K562 (cell line): Measurements from ENCODE around the gene TIGD1. TPM values are rescaled to one million over a fixed set of nuclear protein-coding genes. Genes with fewer than 3 reads are reported as not detected.

Source experiments
- ATAC-seq: fragments of 200-7000 bp; cut with Tn5 transposase; 3 replicates; pipeline ENCODE4 v1.9.1; 2020; ENCODE audit warnings: moderate library complexity
- BruUV-seq: library from RNA; stranded (reverse); fragments of 400-500 nt; replicated peaks from 2 replicates; lab custom pipeline; 2021; lab: Mats Ljungman, UMichigan
- CTCF ChIA-PET: fragments of 300-600 bp; formaldehyde crosslinking; extraction: SDS; loops from one replicate; lab custom pipeline; 2021; ENCODE audit warnings: low intra/inter-chr PET ratio; lab: Yijun Ruan, JAX
- POLR2A ChIA-PET: fragments of 300-600, 350-650 bp; sonication (Branson Sonifier 250); formaldehyde crosslinking; extraction: SDS; loops from one replicate; lab custom pipeline; 2021; ENCODE audit warnings: antibody characterized with exemption, inconsistent platforms; lab: Yijun Ruan, JAX
- DNase-seq, 4 experiments: peaks; one replicate each; pipeline versions ENCODE4 v3.0.0 to v3.0.0-alpha.2; 2011 to 2018; ENCODE audit warnings: low spot score in 3 of 4, mixed read lengths in 3 of 4; ENCODE audit errors: extremely low read depth in 1 of 4
- FAIRE-seq: peaks from 2 replicates; lab custom pipeline; 2011; peaks lifted over from hg19 to GRCh38; lab: Jason Lieb, UNC
- H2AFZ ChIP-seq: 2 replicates; pipeline ENCODE4 v1.6.0; 2011; ENCODE audit warnings: low read depth, low read length, control low read depth, inconsistent platforms
- H3K27ac ChIP-seq: fragments of 200-600 bp; 3 replicates; pipeline ENCODE4 v1.8.0; 2011; ENCODE audit warnings: low read depth, mild to moderate bottlenecking, control low read depth, inconsistent platforms, low read length, moderate library complexity, mixed read lengths; ENCODE audit errors: extremely low read depth
- H3K27me3 ChIP-seq, 2 experiments: fragments of 300-600 bp in 1 of 2; 2 replicates in 1 of 2; 3 replicates in 1 of 2; pipeline versions ENCODE4 v1.6.0 to v1.8.0; 2011; ENCODE audit warnings: inconsistent platforms in 2 of 2, low read length in 2 of 2, mild to moderate bottlenecking in 1 of 2, mixed read lengths in 1 of 2, moderate library complexity in 1 of 2; ENCODE audit not compliant: control insufficient read depth in 2 of 2, insufficient read depth in 2 of 2
- H3K36me3 ChIP-seq: fragments of 300-600 bp; 3 replicates; pipeline ENCODE4 v1.8.0; 2011; ENCODE audit warnings: mild to moderate bottlenecking, low read length, inconsistent platforms; ENCODE audit not compliant: control insufficient read depth, insufficient read depth
- H3K4me1 ChIP-seq, 2 experiments: fragments of 200-600 bp in 1 of 2; replicated peaks in 1 of 2; 2 replicates in 1 of 2; 3 replicates in 1 of 2; pipeline versions ENCODE4 v1.5.1 to v1.8.0; 2011; ENCODE audit warnings: inconsistent platforms in 2 of 2, low read length in 2 of 2, mild to moderate bottlenecking in 1 of 2, mixed read lengths in 1 of 2, moderate library complexity in 1 of 2; ENCODE audit not compliant: control insufficient read depth in 2 of 2, insufficient read depth in 2 of 2
- H3K4me2 ChIP-seq: 2 replicates; pipeline ENCODE4 v1.6.1; 2011; ENCODE audit warnings: low read length, control low read depth, inconsistent platforms, mixed read lengths; ENCODE audit not compliant: insufficient read depth
- H3K4me3 ChIP-seq: fragments of 200-600 bp; sonication (generic), shearing (Covaris generic); 2 replicates; pipeline ENCODE4 v1.5.1; 2016; ENCODE audit warnings: control low read depth, inconsistent platforms
- H3K79me2 ChIP-seq: fragments of 200-600 bp; 3 replicates; pipeline ENCODE4 v1.8.0; 2011; ENCODE audit warnings: low read length, inconsistent platforms; ENCODE audit not compliant: control insufficient read depth, insufficient read depth
- H3K9ac ChIP-seq, 2 experiments: 2 replicates each; pipeline versions ENCODE4 v1.6.0 to v1.6.1; 2011; ENCODE audit warnings: low read depth in 2 of 2, low read length in 2 of 2, control low read depth in 1 of 2, inconsistent platforms in 1 of 2, mild to moderate bottlenecking in 1 of 2, mixed read lengths in 1 of 2; ENCODE audit not compliant: insufficient read depth in 1 of 2
- H3K9me1 ChIP-seq: one replicate; pipeline ENCODE4 v1.6.0; 2011; ENCODE audit warnings: inconsistent platforms, mild to moderate bottlenecking, low read length, moderate library complexity; ENCODE audit not compliant: control insufficient read depth, insufficient read depth
- H3K9me3 ChIP-seq: replicated peaks from 2 replicates; pipeline ENCODE4 v1.5.1; 2011; ENCODE audit warnings: low read depth, low read length, inconsistent platforms; ENCODE audit not compliant: control insufficient read depth, insufficient read depth
- H4K20me1 ChIP-seq: replicated peaks from 2 replicates; pipeline ENCODE4 v1.6.1; 2011; ENCODE audit warnings: low read length, inconsistent platforms, mixed read lengths; ENCODE audit not compliant: control insufficient read depth, insufficient read depth
- BMI1 ChIP-seq: fragments of 150-350 bp; IDR thresholded peaks from 2 replicates; pipeline ENCODE4 v1.6.1; 2014; ENCODE audit warnings: low read length
- FOXA1 ChIP-seq: fragments of 450-650 bp; IDR thresholded peaks from 2 replicates; pipeline ENCODE4 v1.6.1; 2016; ENCODE audit warnings: mild to moderate bottlenecking, borderline replicate concordance
- HIVEP1 ChIP-seq: fragments of 250-450 bp; sonication (Bioruptor Pico); IDR thresholded peaks from 2 replicates; pipeline ENCODE4 v1.4.0; 2020; ENCODE audit warnings: mild to moderate bottlenecking
- WGBS: fragments of 100-300 bp; shearing (Covaris generic); methylation state at CpG from one replicate; pipeline ENCODE4 v1.1.6; 2016; ENCODE audit warnings: low coverage, mixed read lengths; ENCODE audit not compliant: insufficient coverage; ENCODE audit errors: missing lambda C conversion rate; 5-methylcytosine and 5-hydroxymethylcytosine counted together
- in situ Hi-C: fragments of 300-500 bp; cut with MboI; formaldehyde crosslinking; loops from 4 replicates; pipeline ENCODE4 v1.15.0; 2018; ENCODE audit warnings: inconsistent platforms, mixed read lengths
- intact Hi-C: fragments of 100-400 bp; cut with micrococcal nuclease; formaldehyde crosslinking; loops from 2 replicates; pipeline ENCODE4 v1.14.2; 2022
- polyA plus RNA-seq, 8 experiments: library from polyadenylated mRNA; depleted of rRNA in 4 of 8; stranded (reverse) in 5 of 8; unstranded in 3 of 8; fragments of >200 nt; fragmentation: Nextera tagmentation in 2 of 8; fragmentation: Illumina TruSeq in 1 of 8; extraction: Ambion mirVana in 2 of 8; extraction: Trizol in 1 of 8; gene quantifications; 2 replicates each; pipeline versions ENCODE4 v1.2.1 to v1.2.3, GENCODE V29; 2011 to 2014; ENCODE audit warnings: inconsistent platforms in 1 of 8, missing spikeins in 1 of 8
- total RNA-seq, 7 experiments: library from RNA; depleted of rRNA in 6 of 7; stranded (reverse); fragments of >200 nt in 6 of 7; fragmentation: Illumina TruSeq in 2 of 7; extraction: Trizol in 2 of 7; gene quantifications; 2 replicates each; pipeline versions ENCODE4 v1.2.1 to v1.2.3, GENCODE V29; 2011 to 2021; ENCODE audit warnings: low replicate concordance in 1 of 7
- TF ChIP-seq, protein P1 (sequence below), 2 experiments: fragments of 450-650 bp in 1 of 2; sonication (generic) in 1 of 2; formaldehyde crosslinking in 1 of 2; IDR thresholded peaks; 2 replicates each; pipeline versions ENCODE4 v1.7.1 to v1.9.0; 2016 to 2022; ENCODE audit warnings: inconsistent platforms in 1 of 2, mild to moderate bottlenecking in 1 of 2, missing genetic modification reagents in 1 of 2
- TF ChIP-seq, protein P2 (sequence below): sonication (generic); formaldehyde crosslinking; IDR thresholded peaks from 2 replicates; pipeline ENCODE4 v1.8.1; 2023; ENCODE audit warnings: mild to moderate bottlenecking, missing genetic modification reagents

The TIGD1 gene
- total and polyA plus RNA-seq, 9 of the 15 experiments (the other 6 are each of a cell fraction or from before 2014, with no cell fraction given), result 2.0 to 10.1 (median 6.6) TPM

GRCh38 chr2:232501331-232501771, 49.0 kb downstream of the TIGD1 start:
- Histone ChIP-seq H3K9me1 (no peaks in the 10 kb centered on the region), H3K79me2 (no peaks in the 10 kb centered on the region), H3K9ac (no peak overlapping the region), H3K4me1 (peaks cover 0 to 13% of the 10 kb centered on the region in 2 experiments; a peak in 2 of 5 replicates), H4K20me1 (no peaks in the 10 kb centered on the region), H2AFZ (no peak overlapping the region), H3K9me3 (no peaks in the 10 kb centered on the region), H3K4me3 (no peak overlapping the region), H3K27ac (no peak overlapping the region), H3K27me3 (peaks cover 3 to 36% of the 10 kb centered on the region in 2 experiments; a peak in 2 of 5 replicates), H3K4me2 (no peak overlapping the region), H3K36me3 (no peaks in the 10 kb centered on the region)
- ChIA-PET CTCF (no interaction called here), POLR2A (interaction anchor here (0.8 kb wide), 1 partner anchor 24 kb away, joined by 3 read pairs; no protein-coding TSS in a partner anchor)
- BruUV-seq, result no TSS peak
- intact Hi-C loops, result no loop called here
- 7% methylated on average over 5 of the region's 9 CpGs for WGBS
- FAIRE-seq (no peak), DNase-seq (no peak), ATAC-seq (no peak)
- in situ Hi-C loops, result no loop called here
- no peak for TF ChIP-seq HIVEP1 (CRISPR knock-in tag)
- TF ChIP-seq, protein P1, sequence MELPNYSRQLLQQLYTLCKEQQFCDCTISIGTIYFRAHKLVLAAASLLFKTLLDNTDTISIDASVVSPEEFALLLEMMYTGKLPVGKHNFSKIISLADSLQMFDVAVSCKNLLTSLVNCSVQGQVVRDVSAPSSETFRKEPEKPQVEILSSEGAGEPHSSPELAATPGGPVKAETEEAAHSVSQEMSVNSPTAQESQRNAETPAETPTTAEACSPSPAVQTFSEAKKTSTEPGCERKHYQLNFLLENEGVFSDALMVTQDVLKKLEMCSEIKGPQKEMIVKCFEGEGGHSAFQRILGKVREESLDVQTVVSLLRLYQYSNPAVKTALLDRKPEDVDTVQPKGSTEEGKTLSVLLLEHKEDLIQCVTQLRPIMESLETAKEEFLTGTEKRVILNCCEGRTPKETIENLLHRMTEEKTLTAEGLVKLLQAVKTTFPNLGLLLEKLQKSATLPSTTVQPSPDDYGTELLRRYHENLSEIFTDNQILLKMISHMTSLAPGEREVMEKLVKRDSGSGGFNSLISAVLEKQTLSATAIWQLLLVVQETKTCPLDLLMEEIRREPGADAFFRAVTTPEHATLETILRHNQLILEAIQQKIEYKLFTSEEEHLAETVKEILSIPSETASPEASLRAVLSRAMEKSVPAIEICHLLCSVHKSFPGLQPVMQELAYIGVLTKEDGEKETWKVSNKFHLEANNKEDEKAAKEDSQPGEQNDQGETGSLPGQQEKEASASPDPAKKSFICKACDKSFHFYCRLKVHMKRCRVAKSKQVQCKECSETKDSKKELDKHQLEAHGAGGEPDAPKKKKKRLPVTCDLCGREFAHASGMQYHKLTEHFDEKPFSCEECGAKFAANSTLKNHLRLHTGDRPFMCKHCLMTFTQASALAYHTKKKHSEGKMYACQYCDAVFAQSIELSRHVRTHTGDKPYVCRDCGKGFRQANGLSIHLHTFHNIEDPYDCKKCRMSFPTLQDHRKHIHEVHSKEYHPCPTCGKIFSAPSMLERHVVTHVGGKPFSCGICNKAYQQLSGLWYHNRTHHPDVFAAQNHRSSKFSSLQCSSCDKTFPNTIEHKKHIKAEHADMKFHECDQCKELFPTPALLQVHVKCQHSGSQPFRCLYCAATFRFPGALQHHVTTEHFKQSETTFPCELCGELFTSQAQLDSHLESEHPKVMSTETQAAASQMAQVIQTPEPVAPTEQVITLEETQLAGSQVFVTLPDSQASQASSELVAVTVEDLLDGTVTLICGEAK (IDR thresholded peaks at IDR 0.05), result no peak
- TF ChIP-seq, protein P1 (CRISPR knock-in tag; IDR thresholded peaks at IDR 0.05), result no peak
- no peak for TF ChIP-seq BMI1
- TF ChIP-seq FOXA1, result no peak
- TF ChIP-seq, protein P2, sequence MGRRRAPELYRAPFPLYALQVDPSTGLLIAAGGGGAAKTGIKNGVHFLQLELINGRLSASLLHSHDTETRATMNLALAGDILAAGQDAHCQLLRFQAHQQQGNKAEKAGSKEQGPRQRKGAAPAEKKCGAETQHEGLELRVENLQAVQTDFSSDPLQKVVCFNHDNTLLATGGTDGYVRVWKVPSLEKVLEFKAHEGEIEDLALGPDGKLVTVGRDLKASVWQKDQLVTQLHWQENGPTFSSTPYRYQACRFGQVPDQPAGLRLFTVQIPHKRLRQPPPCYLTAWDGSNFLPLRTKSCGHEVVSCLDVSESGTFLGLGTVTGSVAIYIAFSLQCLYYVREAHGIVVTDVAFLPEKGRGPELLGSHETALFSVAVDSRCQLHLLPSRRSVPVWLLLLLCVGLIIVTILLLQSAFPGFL (CRISPR knock-in tag), result no peak
